Gastroesophageal sphincter (tissue), 4 donors: ENCODE data around the gene AGPAT1. TPM values are rescaled to one million over a fixed set of nuclear protein-coding genes. Genes with fewer than 3 reads are reported as not detected.
A peak's percentile ranks its signal among the peaks of the same experiment; 100 is the strongest.

Experiments used
- ATAC-seq: fragments of 150-250 bp; one replicate; pipeline ENCODE4 v1.9.1; 2016; ENCODE audit warnings: mild to moderate bottlenecking, moderate library complexity
- H3K27ac ChIP-seq, 4 donors: fragments of 200-600 bp; sonication (generic) in 3 of 4; 1 replicate in 3 of 4; 2 replicates in 1 of 4; pipeline ENCODE4 v1.5.1; 2016 to 2019
- H3K27me3 ChIP-seq: fragments of 200-600 bp; sonication (generic); one replicate; pipeline ENCODE4 v1.5.1; 2019
- H3K36me3 ChIP-seq, 2 donors: fragments of 200-600 bp; sonication (generic); one replicate each; pipeline ENCODE4 v1.5.1; 2019; ENCODE audit warnings: control low read depth in 1 of 2
- H3K4me1 ChIP-seq, 3 donors: fragments of 200-600 bp; sonication (generic); 1 replicate in 2 of 3; 2 replicates in 1 of 3; pipeline ENCODE4 v1.5.1; 2016 to 2019; ENCODE audit warnings: control low read depth in 2 of 3
- H3K4me3 ChIP-seq, 2 donors: fragments of 200-600 bp; sonication (generic); one replicate each; pipeline ENCODE4 v1.5.1; 2019; ENCODE audit warnings: mild to moderate bottlenecking in 1 of 2, moderate library complexity in 1 of 2
- H3K9me3 ChIP-seq, 3 donors: fragments of 200-600 bp; sonication (generic); one replicate each; pipeline ENCODE4 v1.5.1; 2017 to 2019; ENCODE audit warnings: control low read depth in 2 of 3
- EP300 ChIP-seq: sonication (generic); formaldehyde crosslinking; IDR thresholded peaks from one replicate; pipeline ENCODE4 v1.6.1; 2017; ENCODE audit warnings: antibody characterized with exemption, mild to moderate bottlenecking
- POLR2A ChIP-seq, 2 donors: fragments of 450-650 bp; IDR thresholded peaks; one replicate each; pipeline ENCODE4 v1.6.1; 2017; ENCODE audit warnings: antibody characterized with exemption in 2 of 2, mild to moderate bottlenecking in 2 of 2, moderate library complexity in 1 of 2
- POLR2AphosphoS5 ChIP-seq: sonication (generic); formaldehyde crosslinking; IDR thresholded peaks from one replicate; pipeline ENCODE4 v1.6.1; 2017; ENCODE audit warnings: antibody characterized with exemption
- WGBS, 2 donors: methylation state at CpG; one replicate each; pipeline ENCODE4 v1.1.5; 2018; ENCODE audit warnings: low coverage in 1 of 2; 5-methylcytosine and 5-hydroxymethylcytosine counted together
- total RNA-seq, 4 donors: library from RNA; depleted of rRNA; stranded (reverse); fragments of >200 nt; gene quantifications; one replicate each; pipeline ENCODE4 v1.1.0, GENCODE V29; 2016
- TF ChIP-seq, protein P1 (sequence below), 4 experiments: fragments of 200-600 bp in 2 of 4; fragments of 450-650 bp in 2 of 4; sonication (generic) in 1 of 4; IDR thresholded peaks; one replicate each; pipeline ENCODE4 v1.5.1; 2017 to 2019; ENCODE audit warnings: antibody characterized with exemption in 4 of 4, mild to moderate bottlenecking in 2 of 4, moderate library complexity in 2 of 4

Gene AGPAT1
- total RNA-seq, 4 donors from 2014 or later = 45.6 to 70.5 (median 54.6) TPM

GRCh38 chr6:32154514-32155161 lies 21.2 kb downstream of the AGPAT1 start:
- 0 to 1% methylated on average over 9 to 11 of the region's 34 CpGs for WGBS, 2 donors

GRCh38 chr6:32153564-32154513 lies 22.0 kb downstream of the AGPAT1 start, which contains the start of gene PPT2:
Gene PPT2 (plus strand): TSS chr6:32154141. CDS start chr6:32154595, 454 bp downstream.
- Histone ChIP-seq H3K4me1 (peaks cover 4 to 67% (median 24%) of the 10 kb centered on the region in 3 donors), H3K9me3 (no peaks in the 10 kb centered on the region), H3K27ac (peak within 1 kb of the TSS; percentile 77 to 95 (median 94)), H3K36me3 (peaks cover 0 to 41% of the 10 kb centered on the region in 2 donors), H3K27me3 (no peaks in the 10 kb centered on the region), H3K4me3 (peak within 1 kb of the TSS; percentile 65 to 68)
- peak; percentile 91 for ATAC-seq
- WGBS, 2 donors = 0 to 1% methylated on average over 12 to 13 of the region's 52 CpGs
- peak; percentile 63 for TF ChIP-seq POLR2AphosphoS5
- peak; percentile 12 to 38 for TF ChIP-seq POLR2A (IDR thresholded peaks at IDR 0.05)
- TF ChIP-seq, protein P1, sequence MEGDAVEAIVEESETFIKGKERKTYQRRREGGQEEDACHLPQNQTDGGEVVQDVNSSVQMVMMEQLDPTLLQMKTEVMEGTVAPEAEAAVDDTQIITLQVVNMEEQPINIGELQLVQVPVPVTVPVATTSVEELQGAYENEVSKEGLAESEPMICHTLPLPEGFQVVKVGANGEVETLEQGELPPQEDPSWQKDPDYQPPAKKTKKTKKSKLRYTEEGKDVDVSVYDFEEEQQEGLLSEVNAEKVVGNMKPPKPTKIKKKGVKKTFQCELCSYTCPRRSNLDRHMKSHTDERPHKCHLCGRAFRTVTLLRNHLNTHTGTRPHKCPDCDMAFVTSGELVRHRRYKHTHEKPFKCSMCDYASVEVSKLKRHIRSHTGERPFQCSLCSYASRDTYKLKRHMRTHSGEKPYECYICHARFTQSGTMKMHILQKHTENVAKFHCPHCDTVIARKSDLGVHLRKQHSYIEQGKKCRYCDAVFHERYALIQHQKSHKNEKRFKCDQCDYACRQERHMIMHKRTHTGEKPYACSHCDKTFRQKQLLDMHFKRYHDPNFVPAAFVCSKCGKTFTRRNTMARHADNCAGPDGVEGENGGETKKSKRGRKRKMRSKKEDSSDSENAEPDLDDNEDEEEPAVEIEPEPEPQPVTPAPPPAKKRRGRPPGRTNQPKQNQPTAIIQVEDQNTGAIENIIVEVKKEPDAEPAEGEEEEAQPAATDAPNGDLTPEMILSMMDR (IDR thresholded peaks at IDR 0.05) = peak in 3 of 4 experiments; percentile 35 to 45 (median 45)
- no peak for TF ChIP-seq EP300

More at GRCh38 chr6:32154514-32155161, 21.2 kb downstream of the AGPAT1 start:
- Histone ChIP-seq H3K27ac (peak overlapping the region; percentile 77 to 95 (median 94)), H3K9me3 (no peaks in the 10 kb centered on the region), H3K4me3 (peak overlapping the region; percentile 65 to 68), H3K27me3 (no peaks in the 10 kb centered on the region), H3K36me3 (peaks cover 0 to 39% of the 10 kb centered on the region in 2 donors), H3K4me1 (peaks cover 4 to 63% (median 24%) of the 10 kb centered on the region in 3 donors)
- peak; percentile 63 for ATAC-seq
- TF ChIP-seq POLR2A (IDR thresholded peaks at IDR 0.05) = no peak
- no peak for TF ChIP-seq POLR2AphosphoS5
- TF ChIP-seq EP300 = no peak
- TF ChIP-seq, protein P1 (IDR thresholded peaks at IDR 0.05) = peak in 3 of 4 experiments; percentile 65 to 76 (median 73)

DNA sequence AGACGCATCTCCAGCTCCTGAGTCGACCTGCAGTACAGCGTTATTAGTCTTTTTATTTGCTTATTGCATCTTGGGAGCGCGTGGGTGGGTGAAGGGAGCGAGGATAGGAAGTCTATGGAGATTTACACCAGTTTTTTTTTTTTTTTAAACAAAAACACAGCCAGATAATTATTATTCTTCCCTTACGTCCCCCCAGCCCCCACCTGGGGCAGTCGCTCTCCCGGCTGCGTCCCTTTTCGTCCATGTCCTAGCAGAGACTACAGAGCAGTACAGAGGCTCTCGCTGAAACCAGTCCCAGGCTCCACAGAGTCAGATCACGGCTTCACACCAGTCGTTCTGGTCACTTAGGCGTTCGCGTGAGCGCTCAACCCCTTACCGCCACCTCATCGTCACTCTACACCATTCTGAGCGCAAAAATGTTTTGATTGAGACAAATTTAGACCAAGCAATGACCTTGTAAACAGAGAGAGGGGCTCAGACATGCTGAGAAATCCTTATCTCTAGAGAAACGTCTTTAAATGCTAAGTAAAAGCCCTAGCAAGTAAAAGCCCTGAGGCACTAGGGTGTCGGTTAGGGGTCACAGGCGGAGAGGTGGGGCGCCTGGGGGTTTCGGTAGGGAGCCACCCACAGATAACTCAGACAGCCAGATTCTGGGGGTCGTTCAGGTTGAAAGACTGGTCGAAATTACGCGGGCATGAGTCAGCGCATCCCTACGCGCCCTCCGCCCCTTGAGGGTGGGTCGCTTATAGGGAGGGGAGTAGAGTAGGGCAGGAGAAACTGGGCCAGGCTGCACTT lies 22.9 kb downstream of the AGPAT1 start:
- Histone ChIP-seq H3K9me3 (no peaks in the 10 kb centered on the region), H3K27me3 (no peaks in the 10 kb centered on the region), H3K4me1 (peaks cover 4 to 67% (median 24%) of the 10 kb centered on the region in 3 donors), H3K4me3 (peak overlapping the region; percentile 65 to 68), H3K27ac (peak overlapping the region; percentile 77 to 95 (median 94)), H3K36me3 (peaks cover 0 to 41% of the 10 kb centered on the region in 2 donors)
- TF ChIP-seq, protein P1 (IDR thresholded peaks at IDR 0.05) = no peak
- TF ChIP-seq POLR2A (IDR thresholded peaks at IDR 0.05) (no peak), POLR2AphosphoS5 (no peak), EP300 (no peak)
- WGBS, 2 donors = 12 to 26% methylated on average over 6 to 19 of the region's 35 CpGs
- ATAC-seq = peak; percentile 23

- Histone ChIP-seq H3K36me3 (peaks cover 0 to 33% of the 10 kb centered on the region in 2 donors), H3K4me1 (peaks cover 4 to 67% (median 24%) of the 10 kb centered on the region in 3 donors), H3K4me3 (peak within 1 kb of the TSS; percentile 65 to 68), H3K27ac (peak within 1 kb of the TSS; percentile 77 to 95 (median 94)), H3K9me3 (no peaks in the 10 kb centered on the region), H3K27me3 (no peaks in the 10 kb centered on the region)
- WGBS, 2 donors = 11 to 13% methylated on average over 7 of the region's 24 CpGs
- ATAC-seq = no peak
- TF ChIP-seq, protein P1 (IDR thresholded peaks at IDR 0.05) = no peak
- TF ChIP-seq POLR2AphosphoS5 (no peak), EP300 (no peak), POLR2A (IDR thresholded peaks at IDR 0.05) (no peak)
Observed at GRCh38 chr6:32151863-32152768, 23.8 kb downstream of the AGPAT1 start, which contains the start of gene PRRT1. Gene PRRT1 (minus strand): TSS chr6:32151939. CDS start chr6:32151827, 112 bp downstream.
